ENCODE data around the gene TLE4. TPM values are rescaled to one million over a fixed set of nuclear protein-coding genes. Genes with fewer than 3 reads are reported as not detected.

The TLE4 gene
- total RNA-seq, 1 donor from 2014 or later = 77.7 TPM

GRCh38 chr9:79731171-79731890 is 159.6 kb downstream of the TLE4 start:
- H3K4me3 Mint-ChIP-seq = no peak overlapping the region
- H3K4me1 Mint-ChIP-seq (ENCODE audit: unreplicated experiment) = no peaks in the 10 kb centered on the region
- TF ChIP-seq CTCF (conservative IDR thresholded peaks at IDR 0.05) = no peak
- H3K9me3 Mint-ChIP-seq = peaks cover 20% of the 10 kb centered on the region
- no peak overlapping the region for H3K27ac Mint-ChIP-seq
- no peak for DNase-seq (ENCODE audit: extremely low spot score, unreplicated experiment)
- H3K27me3 Mint-ChIP-seq = no peaks in the 10 kb centered on the region
- peaks cover 40% of the 10 kb centered on the region for H3K36me3 Mint-ChIP-seq

- Mint-ChIP-seq H3K9me3 (peaks cover 16% of the 10 kb centered on the region), H3K27me3 (no peaks in the 10 kb centered on the region), H3K27ac (no peak overlapping the region), H3K4me3 (no peak overlapping the region), H3K36me3 (peaks cover 9% of the 10 kb centered on the region), H3K4me1 (ENCODE audit: unreplicated experiment) (no peaks in the 10 kb centered on the region)
- no peak for DNase-seq (ENCODE audit: extremely low spot score, unreplicated experiment)
- TF ChIP-seq CTCF (conservative IDR thresholded peaks at IDR 0.05) = no peak
These were observed 163.4 kb downstream of the TLE4 start for GRCh38 chr9:79735023-79735779.

- Mint-ChIP-seq H3K4me3 (no peak overlapping the region), H3K27ac (no peak overlapping the region), H3K4me1 (ENCODE audit: unreplicated experiment) (no peaks in the 10 kb centered on the region), H3K9me3 (peaks cover 16% of the 10 kb centered on the region), H3K27me3 (no peaks in the 10 kb centered on the region), H3K36me3 (peaks cover 8% of the 10 kb centered on the region)
- no peak for DNase-seq (ENCODE audit: extremely low spot score, unreplicated experiment)
- no peak for TF ChIP-seq CTCF (conservative IDR thresholded peaks at IDR 0.05)
These were observed 164.3 kb downstream of the TLE4 start for GRCh38 chr9:79736051-79736450.

DNA sequence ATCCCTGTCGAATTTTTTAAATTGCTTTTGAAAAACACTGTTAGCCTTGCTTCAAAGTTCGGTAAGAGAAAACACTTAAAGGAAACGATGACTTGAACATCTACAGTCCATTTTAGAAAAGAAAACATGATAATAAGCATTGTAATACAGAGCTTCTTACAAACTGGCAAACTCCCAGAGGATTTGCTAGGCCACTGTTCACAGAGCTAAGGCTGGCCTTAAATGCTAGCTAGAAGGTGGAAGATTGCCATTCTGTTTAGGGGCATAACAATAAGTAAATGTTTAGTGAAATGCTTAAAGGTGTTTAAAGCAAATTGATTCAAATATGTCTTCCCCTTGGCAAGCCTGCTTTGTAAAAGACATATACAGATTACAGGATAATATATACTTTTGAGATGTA is 169.6 kb downstream of the TLE4 start:
- peaks cover 8% of the 10 kb centered on the region for H3K27me3 Mint-ChIP-seq
- peaks cover 12% of the 10 kb centered on the region for H3K4me1 Mint-ChIP-seq (ENCODE audit: unreplicated experiment)
- no peak for TF ChIP-seq CTCF (conservative IDR thresholded peaks at IDR 0.05)
- no peaks in the 10 kb centered on the region for H3K36me3 Mint-ChIP-seq
- no peak overlapping the region for H3K27ac Mint-ChIP-seq
- H3K4me3 Mint-ChIP-seq = no peak overlapping the region
- no peak for DNase-seq (ENCODE audit: extremely low spot score, unreplicated experiment)
- H3K9me3 Mint-ChIP-seq = no peaks in the 10 kb centered on the region

GRCh38 chr9:79742110-79742721 is 170.5 kb downstream of the TLE4 start:
- Mint-ChIP-seq H3K27ac (no peak overlapping the region), H3K4me3 (no peak overlapping the region), H3K4me1 (ENCODE audit: unreplicated experiment) (peaks cover 12% of the 10 kb centered on the region), H3K27me3 (peaks cover 8% of the 10 kb centered on the region), H3K36me3 (no peaks in the 10 kb centered on the region), H3K9me3 (no peaks in the 10 kb centered on the region)
- DNase-seq (ENCODE audit: extremely low spot score, unreplicated experiment) = no peak
- no peak for TF ChIP-seq CTCF (conservative IDR thresholded peaks at IDR 0.05)
